Thyroid gland (tissue), 4 donors: ENCODE measurements around the gene CGA. TPM values are rescaled to one million over a fixed set of nuclear protein-coding genes. Genes with fewer than 3 reads are reported as not detected.

Experiments used
- DNase-seq, 2 donors: peaks; one replicate each; pipeline ENCODE4 v3.0.0-alpha.2; 2019
- H3K27ac ChIP-seq, 3 donors: fragments of 200-600 bp; sonication (generic); 1 replicate in 2 of 3; 2 replicates in 1 of 3; pipeline ENCODE4 v1.5.1; 2016 to 2019; ENCODE audit warnings: mild to moderate bottlenecking in 1 of 3, moderate library complexity in 1 of 3
- H3K27me3 ChIP-seq: fragments of 200-600 bp; sonication (generic); one replicate; pipeline ENCODE4 v1.5.1; 2019
- H3K36me3 ChIP-seq, 2 donors: fragments of 200-600 bp; sonication (generic); one replicate each; pipeline ENCODE4 v1.5.1; 2016 to 2019
- H3K4me1 ChIP-seq, 2 donors: fragments of 200-600 bp; sonication (generic); one replicate each; pipeline ENCODE4 v1.5.1; 2017 to 2019
- H3K4me3 ChIP-seq, 3 donors: fragments of 200-600 bp; sonication (generic); replicated peaks in 1 of 3; 1 replicate in 2 of 3; 2 replicates in 1 of 3; pipeline ENCODE4 v1.5.1; 2016; ENCODE audit warnings: mild to moderate bottlenecking in 1 of 3
- H3K9me3 ChIP-seq: fragments of 200-600 bp; sonication (generic); one replicate; pipeline ENCODE4 v1.5.1; 2017
- CTCF ChIP-seq, 6 experiments: fragments of 200-600 bp in 3 of 6; fragments of 450-650 bp in 3 of 6; sonication (generic) in 3 of 6; IDR thresholded peaks; one replicate each; pipeline ENCODE4 v1.5.1; 2016 to 2019; ENCODE audit warnings: antibody characterized with exemption in 6 of 6, mild to moderate bottlenecking in 2 of 6, inconsistent platforms in 1 of 6, moderate library complexity in 1 of 6
- POLR2A ChIP-seq, 2 donors: fragments of 450-650 bp; IDR thresholded peaks; one replicate each; pipeline ENCODE4 v1.6.1; 2017; ENCODE audit warnings: antibody characterized with exemption in 2 of 2, mild to moderate bottlenecking in 2 of 2, moderate library complexity in 1 of 2
- WGBS, 2 donors: methylation state at CpG; one replicate each; pipeline ENCODE4 v1.1.5; 2017; 5-methylcytosine and 5-hydroxymethylcytosine counted together
- intact Hi-C: fragments of 100-400 bp; cut with DNase I; formaldehyde crosslinking; loops from one replicate; pipeline ENCODE4 v1.15.1; 2023
- total RNA-seq, 4 donors: library from RNA; depleted of rRNA; stranded (reverse); fragments of >200 nt; gene quantifications; one replicate each; pipeline ENCODE4 v1.2.3, GENCODE V29; 2016

Gene CGA
- total RNA-seq, 4 donors from 2014 or later = not detected

DNA sequence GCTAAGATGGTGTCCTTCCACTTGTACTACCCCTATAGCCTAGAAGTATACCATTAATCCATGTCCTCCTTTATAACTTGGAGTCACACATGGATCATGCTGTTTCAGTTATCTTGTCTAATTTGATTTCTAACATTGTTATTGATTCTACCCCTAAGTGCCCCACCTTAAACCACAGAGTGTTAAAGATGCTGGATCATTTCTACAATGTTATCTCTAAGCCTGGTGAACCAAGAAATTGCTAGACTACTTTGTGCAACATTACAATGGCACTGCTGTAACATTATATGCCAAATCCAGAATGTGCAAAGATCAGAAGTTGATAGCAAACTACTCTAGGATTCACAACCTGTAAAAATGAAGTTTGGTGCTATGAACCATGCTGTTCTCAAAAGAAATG lies 1.7 kb downstream of the CGA start:
- TF ChIP-seq POLR2A (IDR thresholded peaks at IDR 0.05) = no peak
- no peak for TF ChIP-seq CTCF (IDR thresholded peaks at IDR 0.05)
- no peak overlapping the region for H3K27ac ChIP-seq
- no peaks in the 10 kb centered on the region for H3K9me3 ChIP-seq
- no peak overlapping the region for H3K4me3 ChIP-seq
- no peaks in the 10 kb centered on the region for H3K27me3 ChIP-seq
- intact Hi-C loops = no loop called here
- no peaks in the 10 kb centered on the region for H3K4me1 ChIP-seq
- H3K36me3 ChIP-seq = no peaks in the 10 kb centered on the region
- DNase-seq = no peak

DNA sequence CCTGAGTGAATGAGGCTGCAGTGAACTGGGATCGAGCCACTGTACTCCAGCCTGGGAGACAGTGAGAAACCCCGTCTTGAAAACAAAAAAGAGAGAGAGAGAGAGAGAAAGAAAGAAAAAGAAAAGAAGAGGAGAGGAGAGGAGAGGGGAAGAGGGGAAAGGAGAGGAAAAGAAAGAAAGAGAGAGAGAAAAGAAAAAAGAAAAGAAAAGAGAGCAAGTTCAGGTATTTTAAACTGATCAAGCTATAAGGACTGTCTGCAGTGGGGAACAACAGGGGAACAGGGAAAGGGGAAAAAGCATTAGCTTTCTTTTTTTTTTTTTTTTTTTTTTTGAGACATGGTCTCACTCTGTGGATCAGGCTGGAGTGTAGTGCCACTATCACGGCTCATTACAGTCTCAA lies 2.5 kb downstream of the CGA start:
- Histone ChIP-seq H3K27ac (no peak overlapping the region), H3K9me3 (no peaks in the 10 kb centered on the region), H3K4me1 (no peaks in the 10 kb centered on the region), H3K36me3 (no peaks in the 10 kb centered on the region), H3K27me3 (no peaks in the 10 kb centered on the region), H3K4me3 (no peak overlapping the region)
- WGBS, 2 donors = 52 to 77% methylated on average over 3 of the region's 3 CpGs
- intact Hi-C loops = no loop called here
- TF ChIP-seq CTCF (IDR thresholded peaks at IDR 0.05) (no peak), POLR2A (IDR thresholded peaks at IDR 0.05) (no peak)
- DNase-seq = no peak

DNA sequence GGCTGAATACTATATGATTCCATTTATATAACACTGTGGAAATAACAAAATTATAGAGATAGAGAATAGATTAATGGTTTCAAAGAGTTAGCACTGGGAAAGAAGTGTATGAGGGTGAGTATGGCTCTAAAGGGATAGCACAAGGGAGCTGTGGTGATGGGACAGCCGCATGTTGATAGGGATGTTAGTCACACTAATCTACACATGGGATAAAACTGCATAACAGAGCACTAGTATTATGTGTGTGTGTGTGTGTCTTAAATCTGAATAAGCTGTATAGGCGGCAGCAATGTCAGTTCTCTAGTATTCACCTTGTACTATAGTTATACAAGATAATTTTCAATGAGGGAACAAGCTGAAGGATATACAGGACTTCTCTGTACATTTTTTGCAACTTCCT lies 5.8 kb downstream of the CGA start:
- no peak overlapping the region for H3K27ac ChIP-seq
- intact Hi-C loops = no loop called here
- no peaks in the 10 kb centered on the region for H3K36me3 ChIP-seq
- H3K4me1 ChIP-seq = no peaks in the 10 kb centered on the region
- H3K9me3 ChIP-seq = no peaks in the 10 kb centered on the region
- TF ChIP-seq CTCF (IDR thresholded peaks at IDR 0.05) = no peak
- TF ChIP-seq POLR2A (IDR thresholded peaks at IDR 0.05) = no peak
- 87 to 96% methylated on average over 2 of the region's 2 CpGs for WGBS, 2 donors
- no peak overlapping the region for H3K4me3 ChIP-seq
- no peaks in the 10 kb centered on the region for H3K27me3 ChIP-seq
- no peak for DNase-seq

- TF ChIP-seq POLR2A (IDR thresholded peaks at IDR 0.05) (no peak), CTCF (IDR thresholded peaks at IDR 0.05) (no peak)
- Histone ChIP-seq H3K27me3 (no peaks in the 10 kb centered on the region), H3K36me3 (no peaks in the 10 kb centered on the region), H3K9me3 (no peaks in the 10 kb centered on the region), H3K27ac (no peak overlapping the region), H3K4me1 (no peaks in the 10 kb centered on the region), H3K4me3 (no peak overlapping the region)
- no peak for DNase-seq
- intact Hi-C loops = no loop called here
- 91 to 92% methylated on average over 4 of the region's 4 CpGs for WGBS, 2 donors
These were observed 6.8 kb downstream of the CGA start for GRCh38 chr6:87088076-87088475.

DNA sequence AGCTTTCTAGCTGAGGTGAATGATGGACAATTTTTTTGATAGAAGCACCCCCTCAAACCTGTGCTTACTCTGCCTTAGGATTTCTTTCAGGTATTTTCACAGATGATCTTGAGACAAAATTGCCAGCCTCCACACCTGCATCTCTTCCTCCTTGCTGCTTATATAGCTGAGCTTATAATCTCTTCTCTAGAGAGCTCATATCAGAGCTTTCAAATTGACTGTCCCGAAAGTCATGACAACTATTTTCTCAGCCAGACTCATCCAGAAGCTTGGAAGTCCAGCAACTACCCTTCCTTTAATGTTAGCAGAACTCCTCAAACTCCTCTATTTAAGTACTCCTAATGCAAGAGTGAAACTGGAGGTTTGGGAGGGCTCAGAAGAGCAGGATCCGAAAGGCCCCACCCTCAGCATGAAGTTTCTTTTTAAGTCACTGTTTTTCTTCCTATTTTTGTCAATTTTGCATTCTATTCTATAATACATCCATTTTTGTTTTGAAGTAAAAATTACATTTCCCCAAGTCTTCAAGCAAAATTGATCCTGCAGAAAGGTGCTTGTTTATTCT lies 12.7 kb downstream of the CGA start:
- Histone ChIP-seq H3K27me3 (no peaks in the 10 kb centered on the region), H3K4me3 (no peak overlapping the region), H3K27ac (no peak overlapping the region), H3K9me3 (no peaks in the 10 kb centered on the region), H3K36me3 (no peaks in the 10 kb centered on the region), H3K4me1 (no peaks in the 10 kb centered on the region)
- TF ChIP-seq POLR2A (IDR thresholded peaks at IDR 0.05) = no peak
- no peak for TF ChIP-seq CTCF (IDR thresholded peaks at IDR 0.05)
- whole genome bisulfite sequencing, 2 donors = 80 to 82% methylated on average over 2 of the region's 2 CpGs
- DNase-seq = no peak
- intact Hi-C loops = no loop called here
